LNCaP clone FGC (cell line): ENCODE results near the gene F12.

Source experiments
- DNase-seq: peaks from one replicate; pipeline ENCODE4 v3.0.0-alpha.2; 2011; ENCODE audit warnings: low read depth
- H3K4me3 ChIP-seq: 2 replicates; pipeline ENCODE4 v1.5.1; 2011; ENCODE audit warnings: mild to moderate bottlenecking, low read depth, low read length, control low read depth
- CTCF ChIP-seq: IDR thresholded peaks from 2 replicates; pipeline ENCODE4 v1.5.1; 2012; ENCODE audit warnings: mild to moderate bottlenecking; ENCODE audit not compliant: control insufficient read depth, insufficient read depth; ENCODE audit errors: extremely low read depth

The F12 gene

GRCh38 chr5:177442066-177442826 is 32.9 kb upstream of the F12 start:
- no peak for DNase-seq
- no peak overlapping the region for H3K4me3 ChIP-seq
- no peak for TF ChIP-seq CTCF

DNA sequence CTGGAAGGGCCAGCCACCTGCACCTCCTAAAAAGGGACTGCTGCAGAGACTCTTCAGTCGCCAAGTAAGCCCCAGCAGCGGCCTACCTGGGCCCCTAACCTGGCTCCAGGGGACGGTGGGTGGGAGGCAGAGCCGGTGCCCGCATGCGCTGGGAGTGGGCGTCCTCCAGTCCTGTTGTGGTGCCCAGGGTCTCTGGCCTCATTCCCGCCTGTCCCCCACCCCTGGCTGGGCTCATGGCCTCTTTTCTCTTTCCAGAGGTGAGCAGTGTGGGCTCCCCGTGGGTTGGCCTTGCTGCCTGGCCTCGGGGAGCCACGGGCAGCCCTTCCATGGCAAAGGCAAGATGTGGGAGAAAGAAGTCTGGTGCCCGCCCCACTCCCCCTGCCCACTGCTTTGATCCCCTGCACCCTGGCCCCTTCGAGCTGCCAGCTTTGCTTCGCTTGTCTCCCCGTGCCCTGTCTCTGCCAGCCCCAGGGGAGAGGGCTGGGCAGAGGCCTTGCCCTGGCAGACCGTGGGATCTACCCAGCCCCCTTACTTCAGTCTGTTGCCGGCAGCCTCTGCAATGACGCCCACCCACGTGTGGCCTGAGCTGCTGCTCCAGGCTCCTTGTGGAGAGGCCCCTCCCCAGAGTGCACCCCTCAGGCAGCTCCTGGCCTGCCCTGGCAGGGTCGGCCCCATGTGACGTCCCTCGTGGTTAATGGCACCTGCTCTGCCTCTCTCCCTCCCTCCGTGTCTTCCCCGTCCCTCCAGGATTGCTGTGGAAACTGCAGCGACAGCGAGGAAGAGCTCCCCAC is 31.8 kb upstream of the F12 start:
- DNase-seq = no peak
- no peak overlapping the region for H3K4me3 ChIP-seq
- TF ChIP-seq CTCF = no peak

GRCh38 chr5:177440211-177440989 is 31.0 kb upstream of the F12 start:
- no peak for DNase-seq
- TF ChIP-seq CTCF = no peak
- H3K4me3 ChIP-seq = no peak overlapping the region

DNA sequence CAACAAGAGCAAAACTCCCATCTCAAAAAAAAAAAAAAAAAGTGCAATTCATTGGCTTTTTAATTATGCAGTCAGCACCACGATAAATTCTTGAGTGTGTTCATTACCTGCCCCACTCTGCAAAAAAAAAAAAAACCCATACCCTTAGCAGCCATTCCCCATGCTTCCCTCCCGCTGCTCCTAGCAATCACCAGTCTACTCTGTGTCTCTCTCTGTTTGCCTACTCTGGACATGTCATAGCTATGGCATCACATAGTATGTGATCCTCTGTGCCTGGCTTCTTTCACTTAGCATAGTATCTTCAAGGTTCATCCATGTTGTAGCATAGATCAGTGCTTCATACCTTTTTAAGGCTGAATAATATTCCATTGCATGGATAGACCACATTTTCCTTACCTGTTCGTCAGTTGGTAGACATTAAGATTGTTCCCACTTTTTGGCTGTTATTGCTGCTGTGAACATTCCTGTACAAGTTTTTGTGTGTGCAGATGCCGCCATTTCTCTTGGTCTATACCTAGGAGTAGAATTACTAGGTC is 30.2 kb upstream of the F12 start:
- H3K4me3 ChIP-seq = no peak overlapping the region
- no peak for TF ChIP-seq CTCF
- no peak for DNase-seq

DNA sequence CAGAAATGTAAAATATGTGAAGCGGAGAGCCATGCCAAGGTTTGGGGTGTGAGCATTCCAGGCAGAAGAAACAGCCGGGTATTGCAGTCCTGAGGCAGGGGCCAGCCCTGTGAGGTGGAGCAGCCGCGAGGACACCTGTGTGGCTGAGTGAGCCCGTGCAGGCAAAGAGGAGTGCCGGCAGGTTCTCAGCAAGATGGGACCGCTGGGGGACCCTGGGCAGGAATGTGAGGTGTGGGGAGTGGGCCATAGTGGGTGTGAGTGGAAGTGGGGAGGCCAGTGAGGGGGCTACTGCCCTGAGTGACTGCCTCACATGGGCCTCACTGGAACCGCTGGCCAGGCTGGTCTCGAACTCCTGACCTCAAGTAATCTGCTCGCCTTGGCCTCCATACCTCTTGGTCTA is 29.1 kb upstream of the F12 start:
- no peak overlapping the region for H3K4me3 ChIP-seq
- no peak for DNase-seq
- no peak for TF ChIP-seq CTCF

- no peak for DNase-seq
- H3K4me3 ChIP-seq = no peak overlapping the region
- TF ChIP-seq CTCF = no peak
Measured at GRCh38 chr5:177437623-177438022, 28.3 kb upstream of the F12 start.
